ENCODE data around the gene PAFAH1B2. TPM values are rescaled to one million over a fixed set of nuclear protein-coding genes. Genes with fewer than 3 reads are reported as not detected.

The PAFAH1B2 gene
- total and polyA plus RNA-seq, 2 of the 8 experiments (the other 6 are each of a cell fraction or from before 2014, with no cell fraction given) = 38.2 to 161 TPM

DNA sequence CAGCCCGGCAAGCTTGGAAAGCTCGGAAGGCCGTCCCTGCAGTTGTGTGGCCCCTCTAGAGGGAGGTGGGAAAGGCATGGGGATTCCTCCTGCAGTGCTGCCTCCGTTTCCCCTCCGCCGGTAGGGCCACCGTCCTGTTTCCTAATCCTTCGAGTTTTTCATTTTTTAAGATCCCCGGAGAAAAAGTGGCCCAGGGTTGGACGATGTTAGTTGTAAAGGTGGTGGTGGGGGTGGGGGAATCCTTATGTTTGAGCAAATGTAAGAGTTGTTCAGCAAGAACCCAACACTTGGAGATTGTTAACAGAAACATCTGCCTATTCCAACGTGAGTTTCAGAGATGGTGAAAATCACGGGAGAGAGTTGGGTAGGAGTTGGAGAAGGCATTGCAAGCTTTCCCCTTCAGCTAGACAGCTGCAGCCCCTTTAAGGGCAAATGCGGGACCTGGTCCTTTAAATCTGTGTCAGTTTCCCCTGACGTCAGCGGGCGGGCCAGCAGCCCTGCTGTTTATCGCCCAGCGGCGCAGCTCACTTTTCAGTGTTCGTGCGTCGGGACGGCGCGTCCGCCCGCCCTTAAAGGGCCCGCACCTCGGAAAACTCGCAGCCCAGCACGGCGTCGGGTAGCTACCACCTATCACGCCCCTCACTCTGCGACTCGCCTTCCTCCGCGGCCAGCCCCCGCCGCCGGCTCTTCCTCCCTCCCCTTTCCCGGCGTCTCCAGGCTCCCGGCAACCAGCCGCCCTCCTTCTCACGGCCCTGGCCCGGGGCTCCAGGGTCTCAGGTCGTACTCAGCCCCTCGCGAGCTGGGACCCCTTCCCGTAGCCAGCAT, 34.3 kb downstream of the PAFAH1B2 start, which contains the start of gene SIDT2 (continued):
- TF ChIP-seq, protein P1, sequence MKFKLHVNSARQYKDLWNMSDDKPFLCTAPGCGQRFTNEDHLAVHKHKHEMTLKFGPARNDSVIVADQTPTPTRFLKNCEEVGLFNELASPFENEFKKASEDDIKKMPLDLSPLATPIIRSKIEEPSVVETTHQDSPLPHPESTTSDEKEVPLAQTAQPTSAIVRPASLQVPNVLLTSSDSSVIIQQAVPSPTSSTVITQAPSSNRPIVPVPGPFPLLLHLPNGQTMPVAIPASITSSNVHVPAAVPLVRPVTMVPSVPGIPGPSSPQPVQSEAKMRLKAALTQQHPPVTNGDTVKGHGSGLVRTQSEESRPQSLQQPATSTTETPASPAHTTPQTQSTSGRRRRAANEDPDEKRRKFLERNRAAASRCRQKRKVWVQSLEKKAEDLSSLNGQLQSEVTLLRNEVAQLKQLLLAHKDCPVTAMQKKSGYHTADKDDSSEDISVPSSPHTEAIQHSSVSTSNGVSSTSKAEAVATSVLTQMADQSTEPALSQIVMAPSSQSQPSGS (IDR thresholded peaks at IDR 0.05; ENCODE audit: low read length) = peak; percentile 92

All from H1 (cell line).